ENCODE results near the gene RNF207.

The RNF207 gene

GRCh38 chr1:6167391-6168303, 38.3 kb upstream of the RNF207 start:
- TF ChIP-seq GATA1 (IDR thresholded peaks at IDR 0.05; ENCODE audit: low read depth, low read length) (no peak), POLR2A (IDR thresholded peaks at IDR 0.05; ENCODE audit: low read length) (no peak)

GRCh38 chr1:6168947-6169586, 36.9 kb upstream of the RNF207 start:
- no peak for DNase-seq
- no peak for TF ChIP-seq POLR2A (IDR thresholded peaks at IDR 0.05; ENCODE audit: low read length)
- TF ChIP-seq GATA1 (IDR thresholded peaks at IDR 0.05; ENCODE audit: low read depth, low read length), result no peak

More at GRCh38 chr1:6167391-6168303, 38.3 kb upstream of the RNF207 start:
- no peak for DNase-seq

- TF ChIP-seq GATA1 (IDR thresholded peaks at IDR 0.05; ENCODE audit: low read depth, low read length) (no peak), POLR2A (IDR thresholded peaks at IDR 0.05; ENCODE audit: low read length) (no peak)
- no peak for DNase-seq
These were observed 35.7 kb upstream of the RNF207 start for GRCh38 chr1:6170116-6170741.

GRCh38 chr1:6170742-6171201, 35.1 kb upstream of the RNF207 start:
- no peak for DNase-seq
- TF ChIP-seq POLR2A (IDR thresholded peaks at IDR 0.05; ENCODE audit: low read length) (no peak), GATA1 (IDR thresholded peaks at IDR 0.05; ENCODE audit: low read depth, low read length) (no peak)

GRCh38 chr1:6171548-6172124, 34.3 kb upstream of the RNF207 start:
- TF ChIP-seq POLR2A (IDR thresholded peaks at IDR 0.05; ENCODE audit: low read length) (no peak), GATA1 (IDR thresholded peaks at IDR 0.05; ENCODE audit: low read depth, low read length) (no peak)
- no peak for DNase-seq

- no peak for TF ChIP-seq POLR2A (IDR thresholded peaks at IDR 0.05; ENCODE audit: low read length)
- no peak for TF ChIP-seq GATA1 (IDR thresholded peaks at IDR 0.05; ENCODE audit: low read depth, low read length)
- no peak for DNase-seq
These were observed 33.4 kb upstream of the RNF207 start for GRCh38 chr1:6172549-6172948.

- no peak for DNase-seq
- TF ChIP-seq POLR2A (IDR thresholded peaks at IDR 0.05; ENCODE audit: low read length) (no peak), GATA1 (IDR thresholded peaks at IDR 0.05; ENCODE audit: low read depth, low read length) (no peak)
These were observed 31.1 kb upstream of the RNF207 start for GRCh38 chr1:6174621-6175410.

GRCh38 chr1:6175411-6175828, 30.5 kb upstream of the RNF207 start:
- TF ChIP-seq GATA1 (IDR thresholded peaks at IDR 0.05; ENCODE audit: low read depth, low read length) (no peak), POLR2A (IDR thresholded peaks at IDR 0.05; ENCODE audit: low read length) (no peak)
- no peak for DNase-seq

- no peak for DNase-seq
- TF ChIP-seq POLR2A (IDR thresholded peaks at IDR 0.05; ENCODE audit: low read length) (no peak), GATA1 (IDR thresholded peaks at IDR 0.05; ENCODE audit: low read depth, low read length) (no peak)
These were observed 29.1 kb upstream of the RNF207 start for GRCh38 chr1:6176779-6177178.

- TF ChIP-seq POLR2A (IDR thresholded peaks at IDR 0.05; ENCODE audit: low read length) (no peak), GATA1 (IDR thresholded peaks at IDR 0.05; ENCODE audit: low read depth, low read length) (no peak)
- DNase-seq, result no peak
These were observed 28.1 kb upstream of the RNF207 start for GRCh38 chr1:6177681-6178380.

GRCh38 chr1:6178751-6179563, 27.0 kb upstream of the RNF207 start:
- TF ChIP-seq GATA1 (IDR thresholded peaks at IDR 0.05; ENCODE audit: low read depth, low read length), result no peak
- no peak for TF ChIP-seq POLR2A (IDR thresholded peaks at IDR 0.05; ENCODE audit: low read length)
- DNase-seq, result no peak
